ENCODE data around the gene SYCE1L.
"Not testable (repeated sequence)": the region's sequence is repeated elsewhere in the genome, so short reads cannot be mapped to it uniquely, and the experiment has no call there.

Gene SYCE1L

DNA sequence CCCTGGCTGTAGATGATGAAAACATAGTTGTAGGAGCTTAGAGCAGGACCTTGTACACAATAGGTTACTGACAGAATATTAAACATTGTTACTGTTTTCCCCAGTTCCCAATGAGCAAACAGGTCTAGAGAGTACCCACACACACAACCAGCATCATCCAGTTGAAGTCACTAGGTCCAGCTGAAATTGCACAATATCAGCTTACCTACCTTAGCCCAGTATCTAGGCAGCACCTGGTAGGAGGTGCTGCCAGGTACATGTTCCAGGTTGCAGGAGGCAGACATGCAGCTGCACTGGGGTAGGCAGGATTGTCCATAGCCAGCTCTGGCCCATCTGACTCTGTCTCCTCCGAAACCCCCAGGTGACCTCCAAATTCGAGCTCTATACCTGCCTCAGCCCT is 1.5 kb upstream of the SYCE1L start:
- no peak for DNase-seq (ENCODE audit: low spot score)

- DNase-seq (ENCODE audit: low spot score) = no peak
Observed at GRCh38 chr16:77206533-77206932, 7.3 kb downstream of the SYCE1L start.

- no peak for DNase-seq (ENCODE audit: low spot score)
Observed at GRCh38 chr16:77207030-77207429, 7.8 kb downstream of the SYCE1L start.

- DNase-seq (ENCODE audit: low spot score) = no peak
Observed at GRCh38 chr16:77208382-77208781, 9.2 kb downstream of the SYCE1L start.

- DNase-seq (ENCODE audit: low spot score) = peak; percentile 72
Observed at GRCh38 chr16:77211880-77212740, 12.9 kb downstream of the SYCE1L start.

GRCh38 chr16:77212741-77213541 is 13.7 kb downstream of the SYCE1L start:
- peak; percentile 69 for DNase-seq (ENCODE audit: low spot score)

DNA sequence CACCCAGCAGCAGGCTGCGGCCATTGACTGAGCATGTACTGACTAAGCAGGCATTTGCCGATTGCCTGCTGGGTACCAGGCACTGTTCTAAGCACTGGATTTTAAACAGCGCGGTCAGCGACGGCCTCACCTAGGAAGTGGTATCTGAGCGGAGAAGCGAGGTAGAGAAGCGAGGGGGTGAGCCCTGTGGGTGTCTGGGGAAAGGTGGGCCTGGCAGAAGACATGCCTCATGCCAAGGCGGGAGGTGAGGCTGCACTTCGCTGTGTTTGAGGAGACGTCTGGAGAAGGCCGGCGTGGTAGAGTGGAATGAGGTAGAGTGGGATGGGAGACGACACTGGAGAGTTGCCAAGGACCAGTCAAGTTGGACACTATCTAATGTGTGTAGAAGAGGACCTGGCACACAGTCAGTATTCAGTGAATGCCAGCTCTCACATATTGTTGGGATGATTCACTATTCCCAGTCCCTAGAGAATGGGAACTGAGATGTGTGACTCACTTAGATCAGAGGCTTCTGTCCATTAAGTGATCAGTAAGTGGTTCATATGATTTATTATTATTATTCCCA is 14.4 kb downstream of the SYCE1L start:
- DNase-seq (ENCODE audit: low spot score) = no peak

DNA sequence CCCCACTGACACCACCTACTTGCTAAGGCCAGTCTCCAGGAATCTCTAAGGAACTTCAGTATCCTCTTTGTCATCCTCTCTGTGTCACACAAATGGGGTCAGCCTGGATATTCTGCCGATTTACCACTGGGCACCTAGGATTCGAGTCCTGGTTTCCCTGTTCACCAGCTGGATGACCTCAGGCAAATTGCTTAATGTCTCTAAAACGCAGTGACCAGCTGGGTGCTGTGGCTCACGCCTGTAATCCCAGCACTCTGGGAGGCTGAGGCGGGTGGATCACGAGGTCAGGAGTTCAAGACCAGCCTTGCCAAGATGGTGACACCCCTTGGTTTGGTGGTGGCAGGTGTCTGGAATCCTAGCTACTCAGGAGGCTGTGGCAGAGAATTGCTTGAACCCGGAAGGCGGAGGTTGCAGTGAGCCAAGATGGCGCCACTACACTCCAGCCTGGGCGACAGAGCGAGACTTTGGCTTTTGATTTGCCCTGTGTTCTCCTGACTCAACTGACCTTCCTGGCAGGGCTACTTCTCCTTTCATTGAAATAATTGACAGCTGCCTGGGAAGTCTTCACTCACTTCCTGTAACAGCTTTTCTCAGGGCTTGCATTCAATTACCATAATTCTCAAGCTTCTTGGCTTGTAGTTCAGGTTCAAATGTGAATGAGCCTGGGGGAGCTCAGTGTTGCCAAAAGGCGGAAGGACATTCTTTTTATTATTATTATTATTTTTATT is 15.4 kb downstream of the SYCE1L start:
- DNase-seq (ENCODE audit: low spot score) = no peak

GRCh38 chr16:77219437-77219836 is 20.2 kb downstream of the SYCE1L start:
- no peak for DNase-seq (ENCODE audit: low spot score)

DNA sequence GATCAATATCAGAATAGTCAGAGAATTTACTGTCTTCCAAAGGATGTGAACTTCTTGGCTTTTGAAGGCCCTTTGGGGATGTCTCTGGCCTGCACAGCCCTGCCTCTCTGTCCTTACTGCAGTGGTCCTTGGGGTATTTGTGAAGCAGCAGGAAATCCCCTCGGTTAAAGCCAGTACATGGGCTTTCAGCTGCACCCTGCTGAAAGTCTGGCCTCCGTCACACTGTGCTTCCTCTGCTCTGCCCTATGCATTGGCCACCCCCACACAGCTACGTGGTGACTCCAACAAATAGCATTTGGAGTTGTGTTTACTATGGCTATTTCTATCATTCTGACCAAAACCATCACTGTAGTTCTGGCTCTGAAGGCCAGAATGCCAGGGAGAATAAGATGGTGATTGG is 21.2 kb downstream of the SYCE1L start:
- DNase-seq (ENCODE audit: low spot score) = no peak

GRCh38 chr16:77221482-77221881 is 22.3 kb downstream of the SYCE1L start:
- no peak for DNase-seq (ENCODE audit: low spot score)

GRCh38 chr16:77223184-77223583 is 24.0 kb downstream of the SYCE1L start:
- no peak for DNase-seq (ENCODE audit: low spot score)

- DNase-seq (ENCODE audit: low spot score) = no peak
Observed at GRCh38 chr16:77225182-77225581, 26.0 kb downstream of the SYCE1L start.

- no peak for DNase-seq (ENCODE audit: low spot score)
Observed at GRCh38 chr16:77227745-77228144, 28.5 kb downstream of the SYCE1L start.

DNA sequence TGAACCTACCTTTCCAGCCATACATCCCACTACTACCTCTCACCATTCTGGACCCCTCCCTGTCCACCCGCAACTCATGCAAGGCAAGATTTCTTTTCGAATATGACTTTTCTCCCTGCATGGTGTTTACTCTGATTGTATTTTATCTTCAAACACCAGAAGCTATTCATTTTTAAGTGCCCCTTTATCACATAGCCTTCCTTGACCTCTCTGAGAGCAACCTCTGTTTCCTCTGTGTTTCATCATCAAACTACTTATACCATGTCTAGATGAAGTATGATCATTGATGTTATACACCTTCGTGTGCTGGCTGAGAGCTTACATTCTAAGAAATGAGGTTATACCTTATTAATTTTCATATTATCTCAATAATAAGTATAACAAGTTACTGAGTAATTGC is 31.8 kb downstream of the SYCE1L start:
- DNase-seq (ENCODE audit: low spot score) = no peak

DNA sequence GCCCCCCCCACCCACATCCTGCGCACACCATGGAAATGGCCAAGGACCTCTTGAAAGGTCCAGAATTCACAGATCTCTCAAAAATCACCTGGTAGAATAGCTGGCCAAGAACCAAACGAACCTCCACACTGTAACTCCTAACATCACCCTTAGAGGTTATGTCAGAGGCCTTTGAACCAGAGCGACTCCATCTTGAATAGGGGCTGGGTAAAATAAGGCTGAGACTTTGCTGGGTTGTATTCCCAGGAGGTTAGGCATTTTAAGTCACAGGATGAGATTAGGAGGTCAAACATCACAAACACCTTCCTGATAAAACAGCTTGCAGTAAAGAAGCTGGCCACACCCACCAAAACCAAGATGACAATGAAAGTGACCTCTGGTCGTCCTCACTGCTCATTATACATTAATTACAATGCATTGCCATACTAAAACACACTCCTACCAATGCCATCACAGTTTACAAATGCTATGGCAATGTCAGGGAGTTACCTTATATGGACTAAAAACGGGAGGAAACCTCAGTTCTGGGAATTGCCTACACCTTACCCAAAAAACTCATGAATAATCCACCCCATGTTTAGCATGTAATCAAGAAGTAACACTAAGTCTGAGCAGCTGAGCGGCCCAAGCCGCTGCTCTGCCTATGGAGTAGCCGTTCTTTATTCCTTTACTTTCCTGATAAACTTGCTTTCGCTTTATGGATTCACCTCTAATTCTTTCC is 34.8 kb downstream of the SYCE1L start:
- no peak for DNase-seq (ENCODE audit: low spot score)

- no peak for DNase-seq (ENCODE audit: low spot score)
Observed at GRCh38 chr16:77234611-77235010, 35.4 kb downstream of the SYCE1L start.

DNA sequence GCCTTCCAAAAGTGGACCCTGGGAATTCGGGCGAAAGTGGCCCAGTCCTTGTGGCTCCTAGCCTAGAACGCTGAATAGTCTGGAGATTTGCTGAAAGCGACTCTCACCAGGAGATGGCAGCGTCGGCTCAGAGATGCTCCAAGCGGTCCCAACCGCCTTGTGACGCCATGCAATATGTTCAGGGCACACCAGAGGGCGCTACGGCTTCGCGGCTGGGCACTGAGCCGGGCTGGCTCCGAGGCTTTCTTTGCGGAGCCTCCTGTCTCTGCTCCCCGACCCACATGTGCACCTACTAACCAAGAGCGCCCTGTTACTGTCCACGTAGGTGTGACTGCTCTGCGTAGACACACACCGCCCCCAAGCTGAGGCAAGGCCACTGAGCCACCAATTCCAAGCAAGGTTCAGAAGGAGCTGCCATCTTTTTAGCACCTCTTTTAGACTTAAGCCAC is 36.9 kb downstream of the SYCE1L start:
- peak; percentile 87 for DNase-seq (ENCODE audit: low spot score)

- DNase-seq (ENCODE audit: low spot score) = no peak
Observed at GRCh38 chr16:77238593-77238992, 39.4 kb downstream of the SYCE1L start.

DNA sequence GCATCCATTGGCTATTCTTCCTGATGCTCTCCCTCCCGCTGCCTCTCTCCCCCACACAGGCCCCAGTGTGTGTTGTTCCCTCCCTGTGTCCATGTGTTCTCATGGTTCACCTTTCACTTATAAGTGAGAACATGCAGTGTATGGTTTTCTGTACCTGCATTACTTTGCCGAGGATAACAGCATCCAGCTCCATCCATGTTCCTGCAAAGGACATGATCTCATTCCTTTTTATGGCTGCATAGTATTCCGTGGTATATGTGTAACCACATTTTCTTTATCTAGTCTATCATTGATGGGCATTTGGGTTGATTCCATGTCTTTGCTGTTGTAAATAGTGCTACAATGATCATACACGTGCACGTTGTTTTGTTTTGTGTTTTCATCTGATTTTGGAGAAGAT is 43.3 kb downstream of the SYCE1L start:
- DNase-seq (ENCODE audit: low spot score) = not testable (repeated sequence)

GRCh38 chr16:77246150-77246549 is 46.9 kb downstream of the SYCE1L start:
- DNase-seq (ENCODE audit: low spot score) = no peak
